Frontal cortex (tissue), 4 donors: Measurements from ENCODE around the gene NRXN3. TPM values are rescaled to one million over a fixed set of nuclear protein-coding genes. Genes with fewer than 3 reads are reported as not detected.

Experiments
- DNase-seq, 2 donors: peaks; one replicate each; pipeline ENCODE4 v3.0.0; 2012; ENCODE audit warnings: low spot score in 2 of 2
- FAIRE-seq: peaks from 2 replicates; lab custom pipeline; 2012; peaks lifted over from hg19 to GRCh38; lab: Jason Lieb, UNC
- total RNA-seq: library from RNA; depleted of rRNA; stranded (reverse); fragments of >200 nt; gene quantifications from one replicate; pipeline ENCODE4 v1.2.3, GENCODE V29; 2014
- donor health status: control.
- donor health status: control.
- donor health status: control.

The NRXN3 gene
- total RNA-seq, 1 donor from 2014 or later: 44.8 TPM

GRCh38 chr14:79551523-79551922 is 1381.3 kb downstream of the NRXN3 start:
- no peak for FAIRE-seq

GRCh38 chr14:79552778-79553177 is 1382.6 kb downstream of the NRXN3 start:
- no peak for FAIRE-seq
- DNase-seq: no peak

More at GRCh38 chr14:79551523-79551922, 1381.3 kb downstream of the NRXN3 start:
- DNase-seq: no peak

GRCh38 chr14:79554816-79555215 is 1384.6 kb downstream of the NRXN3 start:
- FAIRE-seq: no peak

DNA sequence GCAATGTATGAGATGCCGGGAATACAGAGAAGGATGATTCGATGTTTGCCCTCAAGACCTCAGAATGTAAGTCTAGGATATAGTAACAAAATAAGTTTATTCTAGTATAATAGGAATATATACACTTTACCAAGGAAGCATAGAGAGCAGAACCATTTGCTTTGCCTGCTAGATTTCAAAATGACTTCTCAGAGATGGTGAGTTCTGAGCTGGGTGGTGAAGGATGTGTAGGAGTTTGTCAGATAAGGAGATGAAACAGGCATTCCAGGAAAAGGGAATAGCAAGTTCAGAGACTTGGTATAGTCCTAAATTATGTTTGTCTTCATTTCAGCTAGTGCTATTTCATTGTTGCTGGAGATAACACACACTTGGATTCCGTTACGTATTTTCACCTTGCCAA is 1385.3 kb downstream of the NRXN3 start:
- DNase-seq (no peak), FAIRE-seq (no peak)

More at GRCh38 chr14:79554816-79555215, 1384.6 kb downstream of the NRXN3 start:
- DNase-seq: no peak

GRCh38 chr14:79557309-79557708 is 1387.1 kb downstream of the NRXN3 start:
- no peak for FAIRE-seq
- no peak for DNase-seq

DNA sequence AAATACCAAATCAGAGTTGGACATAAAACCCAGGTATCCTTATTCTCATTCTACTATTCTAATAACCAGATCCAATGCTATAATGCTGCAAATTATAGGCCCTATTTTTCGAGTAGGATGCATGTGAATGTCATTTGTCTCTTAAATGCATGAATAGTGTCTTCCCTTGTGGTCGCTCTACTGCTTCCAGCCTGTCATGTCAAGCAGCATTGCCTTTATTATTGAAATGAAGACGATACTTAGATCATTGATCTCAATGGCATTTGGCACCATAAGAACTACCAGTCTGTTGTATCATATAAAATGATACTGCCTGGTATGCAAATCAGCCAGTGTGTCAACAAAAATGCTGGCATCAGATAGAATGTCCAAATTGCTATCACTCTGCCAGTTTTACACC is 1392.0 kb downstream of the NRXN3 start:
- FAIRE-seq (no peak), DNase-seq (no peak)

- no peak for DNase-seq
- no peak for FAIRE-seq
These were observed 1394.2 kb downstream of the NRXN3 start for GRCh38 chr14:79564371-79564770.

- no peak for DNase-seq
- no peak for FAIRE-seq
These were observed 1397.1 kb downstream of the NRXN3 start for GRCh38 chr14:79567306-79567705.

- FAIRE-seq (no peak), DNase-seq (no peak)
These were observed 1398.4 kb downstream of the NRXN3 start for GRCh38 chr14:79568594-79568993.

GRCh38 chr14:79569072-79569471 is 1398.9 kb downstream of the NRXN3 start:
- FAIRE-seq (no peak), DNase-seq (no peak)

- FAIRE-seq (no peak), DNase-seq (no peak)
These were observed 1400.5 kb downstream of the NRXN3 start for GRCh38 chr14:79570648-79571047.

- no peak for DNase-seq
- FAIRE-seq: no peak
These were observed 1401.2 kb downstream of the NRXN3 start for GRCh38 chr14:79571366-79571765.

DNA sequence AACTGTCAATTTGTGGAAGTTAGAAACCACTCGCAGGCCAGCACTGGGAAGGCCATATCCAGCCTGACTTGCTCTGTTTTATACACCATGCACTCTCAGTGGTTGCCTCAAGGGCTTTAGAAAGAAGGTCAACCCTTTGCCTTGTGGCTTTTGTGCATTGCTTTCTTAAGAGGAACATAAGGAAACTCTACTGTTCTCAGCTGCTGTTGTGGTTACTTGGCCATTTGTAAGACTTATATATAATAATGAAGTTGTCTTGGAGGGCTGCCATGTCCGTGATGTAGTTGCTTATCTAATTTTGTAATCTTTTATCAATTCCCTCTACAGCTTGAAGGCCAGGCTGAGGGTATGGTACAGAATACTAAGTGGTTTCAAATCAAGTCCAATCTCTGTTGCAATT is 1403.3 kb downstream of the NRXN3 start:
- FAIRE-seq: no peak
- no peak for DNase-seq

DNA sequence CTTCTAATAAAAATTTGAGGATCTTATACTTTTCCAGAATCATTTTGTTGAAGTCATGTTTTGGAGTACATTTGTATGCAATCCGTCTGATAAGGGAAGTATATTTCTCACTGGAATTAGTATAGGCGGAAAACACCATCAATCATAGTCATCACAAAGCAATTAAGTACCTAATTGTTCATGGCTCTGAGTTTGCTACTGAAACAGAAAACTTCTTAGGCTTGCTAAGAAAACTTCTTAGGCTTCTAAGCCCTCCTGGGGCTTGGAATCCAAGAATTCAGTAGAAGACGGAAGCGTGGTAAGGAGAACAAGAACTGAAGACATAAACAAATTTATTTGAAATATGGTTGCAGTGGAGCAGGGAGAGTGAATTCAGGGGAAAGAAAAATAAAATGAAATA is 1404.9 kb downstream of the NRXN3 start:
- DNase-seq: no peak
- no peak for FAIRE-seq

GRCh38 chr14:79576424-79576823 is 1406.3 kb downstream of the NRXN3 start:
- DNase-seq: no peak

DNA sequence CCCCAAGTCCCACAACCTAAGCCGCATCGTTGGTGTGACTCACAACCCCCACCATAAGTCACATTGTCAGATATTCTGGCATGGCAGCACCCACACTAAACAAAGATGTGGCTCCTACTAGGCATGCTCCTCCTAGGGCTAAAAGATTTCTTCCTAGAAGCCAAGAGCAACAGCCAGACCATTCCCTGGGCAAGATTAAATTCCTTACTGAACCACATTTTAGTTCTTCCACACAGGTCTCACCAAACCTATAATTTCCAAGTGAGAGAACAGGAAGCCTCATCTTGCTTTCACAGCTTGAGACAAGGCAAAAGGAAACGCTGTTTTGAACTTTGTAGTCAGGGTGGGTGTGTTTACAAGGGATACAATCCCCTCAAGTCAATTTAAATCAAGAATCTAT is 1408.3 kb downstream of the NRXN3 start:
- FAIRE-seq (no peak), DNase-seq (no peak)

More at GRCh38 chr14:79576424-79576823, 1406.3 kb downstream of the NRXN3 start:
- FAIRE-seq: no peak

DNA sequence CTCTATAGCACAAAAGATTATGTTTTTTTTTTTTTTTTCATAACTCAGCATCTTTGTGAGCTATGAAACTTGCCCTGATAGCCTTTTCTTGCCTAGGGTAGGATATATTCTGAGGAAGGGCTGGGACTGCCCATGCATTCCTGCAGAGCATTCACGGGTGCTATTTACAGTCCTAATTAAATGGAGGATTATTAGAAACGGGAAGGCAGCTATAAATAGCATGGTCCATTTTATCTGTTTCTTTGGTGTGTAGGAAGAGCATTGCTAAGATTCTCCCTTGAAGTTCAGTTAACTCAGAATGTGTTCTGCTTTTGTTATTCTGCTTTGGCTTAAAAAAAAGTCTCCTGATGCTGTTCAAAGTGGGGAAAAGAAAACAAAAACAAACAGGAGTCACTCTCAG is 1410.2 kb downstream of the NRXN3 start:
- DNase-seq (no peak), FAIRE-seq (no peak)

DNA sequence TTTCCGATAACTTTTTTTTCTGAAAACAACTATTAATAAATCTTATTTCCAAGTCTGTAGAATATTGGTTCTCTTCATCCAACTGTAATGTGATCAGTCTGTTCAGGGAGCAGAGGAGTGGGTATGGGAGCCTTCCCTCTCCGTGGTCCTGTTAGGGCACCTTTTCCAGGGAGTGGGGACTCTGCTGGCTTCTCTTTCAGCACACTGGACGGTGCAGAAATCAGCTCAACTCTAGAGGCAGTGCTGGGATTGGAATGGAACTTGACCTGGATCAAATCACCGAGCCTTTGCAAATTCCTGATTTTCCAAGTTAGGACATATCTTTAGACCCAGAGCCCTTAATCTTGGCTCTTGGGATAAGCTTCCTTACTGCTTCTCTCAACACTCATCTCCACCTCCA is 1410.7 kb downstream of the NRXN3 start:
- DNase-seq: no peak
- FAIRE-seq: no peak

DNA sequence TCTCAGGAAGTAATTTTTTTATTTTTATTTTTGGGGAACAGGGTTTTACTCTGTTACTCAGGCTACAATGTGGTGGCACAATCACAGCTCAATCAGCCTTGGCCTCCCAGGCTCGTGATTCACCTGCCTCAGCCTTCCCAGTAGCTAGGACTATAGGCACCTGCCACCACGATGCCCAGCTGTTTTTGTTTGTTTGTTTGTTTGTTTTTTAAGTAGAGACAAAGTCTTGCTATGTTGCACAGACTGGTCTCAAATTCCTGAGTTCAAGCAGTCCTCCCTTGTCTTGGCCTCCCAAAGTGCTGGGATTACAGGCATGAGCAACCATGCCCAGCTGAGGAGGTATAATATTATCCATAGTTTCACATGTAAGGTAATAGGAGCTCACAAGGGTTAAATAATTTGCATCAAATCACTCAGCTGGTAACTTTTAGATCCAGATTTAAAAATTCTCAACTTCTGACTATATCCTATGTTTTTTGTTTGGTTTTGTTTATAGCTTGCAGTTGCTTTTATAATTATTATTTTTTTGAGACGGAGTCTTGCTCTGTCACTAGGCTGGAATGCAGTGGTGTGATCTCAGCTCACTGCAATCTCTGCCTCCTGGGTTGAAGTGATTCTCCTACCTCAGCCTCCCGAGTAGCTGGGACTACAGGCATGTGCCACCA is 1411.9 kb downstream of the NRXN3 start:
- DNase-seq: no peak
- FAIRE-seq: no peak

DNA sequence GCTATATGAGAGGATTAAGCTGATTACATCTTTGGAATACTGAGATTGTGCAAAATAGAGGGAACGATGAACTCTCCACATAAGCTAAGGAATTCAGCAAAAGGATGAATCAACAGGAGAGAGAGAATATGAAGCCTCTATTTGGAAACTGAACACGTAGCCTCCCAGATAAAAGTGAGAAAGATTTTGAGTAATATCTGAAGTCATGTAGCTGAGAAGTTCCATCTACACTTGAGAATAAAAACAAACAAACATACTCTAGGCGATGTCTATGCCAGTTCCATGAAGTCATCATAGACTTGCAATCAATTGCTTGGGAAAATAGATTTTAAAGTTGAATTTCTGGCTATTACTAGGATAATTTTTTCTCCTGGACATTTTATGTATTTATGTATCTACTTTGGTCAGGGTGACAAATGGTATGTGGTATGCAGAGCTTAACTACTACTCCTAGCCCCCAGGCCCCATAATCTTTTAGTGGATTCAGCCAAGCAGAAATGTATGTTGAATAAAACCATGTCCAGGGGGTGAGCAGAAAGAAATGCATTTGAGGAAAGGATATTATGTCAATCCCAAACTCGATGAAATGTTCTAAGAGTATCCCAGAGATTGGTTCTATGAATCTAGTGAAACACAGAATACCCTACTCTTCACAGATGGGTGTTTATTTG is 1413.7 kb downstream of the NRXN3 start:
- DNase-seq (no peak), FAIRE-seq (no peak)

DNA sequence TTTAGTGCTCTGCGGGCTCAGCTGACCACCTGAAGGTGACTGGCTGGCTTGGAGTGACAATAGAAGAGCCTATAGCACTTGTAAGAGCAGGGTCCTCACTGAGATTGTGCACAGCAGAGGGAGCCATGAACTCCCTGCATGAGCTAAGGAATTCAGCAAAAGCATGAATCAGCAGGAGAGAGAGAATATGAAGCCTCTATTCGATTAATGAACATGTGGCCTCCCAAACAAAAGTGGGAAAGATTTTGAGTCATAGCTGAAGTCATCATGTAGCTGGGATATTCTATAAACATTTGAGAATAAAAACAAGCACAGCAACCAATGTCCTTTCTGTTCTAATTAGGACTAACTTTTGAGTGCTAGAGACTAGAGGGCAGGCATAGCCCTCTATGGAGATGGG is 1414.5 kb downstream of the NRXN3 start:
- DNase-seq (no peak), FAIRE-seq (no peak)

DNA sequence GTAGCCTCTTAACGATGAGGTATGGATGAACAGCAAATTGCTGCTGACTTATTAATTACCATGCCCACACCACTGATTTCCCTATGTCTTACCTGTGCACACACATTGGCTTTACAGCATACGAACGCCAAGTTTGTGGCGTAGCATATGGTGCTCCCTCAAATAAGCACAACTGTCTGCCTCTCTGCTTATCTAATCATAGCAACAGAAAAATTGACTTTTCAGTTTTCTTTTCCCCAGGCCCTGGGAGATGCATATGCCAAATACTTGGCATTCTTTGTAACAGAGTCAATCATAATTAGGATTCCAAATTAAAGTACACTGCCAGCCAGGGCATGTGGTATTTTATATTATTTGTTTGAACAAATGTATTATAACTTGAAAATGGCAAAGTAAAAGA is 1415.7 kb downstream of the NRXN3 start:
- no peak for DNase-seq
- FAIRE-seq: no peak
